ENCODE measurements around the gene CDH8. TPM values are rescaled to one million over a fixed set of nuclear protein-coding genes. Genes with fewer than 3 reads are reported as not detected.

The CDH8 gene
- total RNA-seq, 1 experiment from 2014 or later, result 1.6 TPM

- in situ Hi-C loops (cut with HindIII; ENCODE audit: low pct_unique_long_range_greater_than_20kb, low sequenced_read_pairs), result no loop called here
- no peak for DNase-seq (ENCODE audit: low read depth, low spot score)
Measured at GRCh38 chr16:61900482-61900881, 135.8 kb downstream of the CDH8 start.

GRCh38 chr16:61897657-61898056 lies 138.6 kb downstream of the CDH8 start:
- no peak for DNase-seq (ENCODE audit: low read depth, low spot score)
- in situ Hi-C loops (cut with HindIII; ENCODE audit: low pct_unique_long_range_greater_than_20kb, low sequenced_read_pairs), result no loop called here

GRCh38 chr16:61892531-61892930 lies 143.7 kb downstream of the CDH8 start:
- DNase-seq (ENCODE audit: low read depth, low spot score), result no peak
- in situ Hi-C loops (cut with HindIII; ENCODE audit: low pct_unique_long_range_greater_than_20kb, low sequenced_read_pairs), result no loop called here

GRCh38 chr16:61891460-61891859 lies 144.8 kb downstream of the CDH8 start:
- in situ Hi-C loops (cut with HindIII; ENCODE audit: low pct_unique_long_range_greater_than_20kb, low sequenced_read_pairs), result no loop called here
- no peak for DNase-seq (ENCODE audit: low read depth, low spot score)

- in situ Hi-C loops (cut with HindIII; ENCODE audit: low pct_unique_long_range_greater_than_20kb, low sequenced_read_pairs), result no loop called here
- DNase-seq (ENCODE audit: low read depth, low spot score), result no peak
Measured at GRCh38 chr16:61890386-61890785, 145.9 kb downstream of the CDH8 start.

- in situ Hi-C loops (cut with HindIII; ENCODE audit: low pct_unique_long_range_greater_than_20kb, low sequenced_read_pairs), result no loop called here
- no peak for DNase-seq (ENCODE audit: low read depth, low spot score)
Measured at GRCh38 chr16:61887903-61888302, 148.3 kb downstream of the CDH8 start.

- no peak for DNase-seq (ENCODE audit: low read depth, low spot score)
- in situ Hi-C loops (cut with HindIII; ENCODE audit: low pct_unique_long_range_greater_than_20kb, low sequenced_read_pairs), result no loop called here
Measured at GRCh38 chr16:61885343-61885742, 150.9 kb downstream of the CDH8 start.

GRCh38 chr16:61879306-61879705 lies 156.9 kb downstream of the CDH8 start:
- in situ Hi-C loops (cut with HindIII; ENCODE audit: low pct_unique_long_range_greater_than_20kb, low sequenced_read_pairs), result no loop called here

GRCh38 chr16:61877436-61877835 lies 158.8 kb downstream of the CDH8 start:
- DNase-seq (ENCODE audit: low read depth, low spot score), result no peak
- in situ Hi-C loops (cut with HindIII; ENCODE audit: low pct_unique_long_range_greater_than_20kb, low sequenced_read_pairs), result no loop called here

More at GRCh38 chr16:61879306-61879705, 156.9 kb downstream of the CDH8 start:
- no peak for DNase-seq (ENCODE audit: low read depth, low spot score)

- in situ Hi-C loops (cut with HindIII; ENCODE audit: low pct_unique_long_range_greater_than_20kb, low sequenced_read_pairs), result no loop called here
- DNase-seq (ENCODE audit: low read depth, low spot score), result no peak
Measured at GRCh38 chr16:61872778-61873119, 163.5 kb downstream of the CDH8 start.

GRCh38 chr16:61871837-61872777 lies 164.1 kb downstream of the CDH8 start:
- no peak for DNase-seq (ENCODE audit: low read depth, low spot score)
- in situ Hi-C loops (cut with HindIII; ENCODE audit: low pct_unique_long_range_greater_than_20kb, low sequenced_read_pairs), result no loop called here

GRCh38 chr16:61862221-61863155 lies 173.8 kb downstream of the CDH8 start:
- in situ Hi-C loops (cut with HindIII; ENCODE audit: low pct_unique_long_range_greater_than_20kb, low sequenced_read_pairs), result no loop called here
- no peak for DNase-seq (ENCODE audit: low read depth, low spot score)

- DNase-seq (ENCODE audit: low read depth, low spot score), result no peak
- in situ Hi-C loops (cut with HindIII; ENCODE audit: low pct_unique_long_range_greater_than_20kb, low sequenced_read_pairs), result no loop called here
Measured at GRCh38 chr16:61858988-61859387, 177.2 kb downstream of the CDH8 start.

- in situ Hi-C loops (cut with HindIII; ENCODE audit: low pct_unique_long_range_greater_than_20kb, low sequenced_read_pairs), result no loop called here
Measured at GRCh38 chr16:61842666-61843065, 193.6 kb downstream of the CDH8 start.

GRCh38 chr16:61836804-61837393 lies 199.3 kb downstream of the CDH8 start:
- no peak for DNase-seq (ENCODE audit: low read depth, low spot score)
- in situ Hi-C loops (cut with HindIII; ENCODE audit: low pct_unique_long_range_greater_than_20kb, low sequenced_read_pairs), result no loop called here

More at GRCh38 chr16:61842666-61843065, 193.6 kb downstream of the CDH8 start:
- no peak for DNase-seq (ENCODE audit: low read depth, low spot score)

GRCh38 chr16:61834082-61834481 lies 202.2 kb downstream of the CDH8 start:
- in situ Hi-C loops (cut with HindIII; ENCODE audit: low pct_unique_long_range_greater_than_20kb, low sequenced_read_pairs), result no loop called here
- no peak for DNase-seq (ENCODE audit: low read depth, low spot score)

GRCh38 chr16:61831351-61831917 lies 204.8 kb downstream of the CDH8 start:
- in situ Hi-C loops (cut with HindIII; ENCODE audit: low pct_unique_long_range_greater_than_20kb, low sequenced_read_pairs), result no loop called here
- DNase-seq (ENCODE audit: low read depth, low spot score), result no peak

GRCh38 chr16:61829631-61830030 lies 206.6 kb downstream of the CDH8 start:
- DNase-seq (ENCODE audit: low read depth, low spot score), result no peak
- in situ Hi-C loops (cut with HindIII; ENCODE audit: low pct_unique_long_range_greater_than_20kb, low sequenced_read_pairs), result no loop called here

Data from SK-MEL-5 (cell line).